Measurements from ENCODE around the gene TSBP1.
"Not testable (repeated sequence)": the region's sequence is repeated elsewhere in the genome, so short reads cannot be mapped to it uniquely, and the experiment has no call there.

TSBP1 gene

GRCh38 chr6:32288426-32288825 lies 83.3 kb downstream of the TSBP1 start:
- no peak for DNase-seq (ENCODE audit: low spot score)

- not testable (repeated sequence) for DNase-seq (ENCODE audit: low spot score)
Observed at GRCh38 chr6:32273801-32274577, 97.7 kb downstream of the TSBP1 start.

GRCh38 chr6:32271429-32271828 lies 100.3 kb downstream of the TSBP1 start:
- DNase-seq (ENCODE audit: low spot score), result no peak

- DNase-seq (ENCODE audit: low spot score), result not testable (repeated sequence)
Observed at GRCh38 chr6:32268459-32268858, 103.2 kb downstream of the TSBP1 start.

GRCh38 chr6:32267035-32267434 lies 104.7 kb downstream of the TSBP1 start:
- no peak for DNase-seq (ENCODE audit: low spot score)

GRCh38 chr6:32257262-32257661 lies 114.4 kb downstream of the TSBP1 start:
- DNase-seq (ENCODE audit: low spot score), result not testable (repeated sequence)

- DNase-seq (ENCODE audit: low spot score), result no peak
Observed at GRCh38 chr6:32255199-32256153, 116.2 kb downstream of the TSBP1 start.

GRCh38 chr6:32254761-32255198 lies 116.9 kb downstream of the TSBP1 start:
- no peak for DNase-seq (ENCODE audit: low spot score)

GRCh38 chr6:32252331-32253009 lies 119.2 kb downstream of the TSBP1 start:
- no peak for DNase-seq (ENCODE audit: low spot score)

GRCh38 chr6:32249262-32249661 lies 122.4 kb downstream of the TSBP1 start:
- DNase-seq (ENCODE audit: low spot score), result no peak

- DNase-seq (ENCODE audit: low spot score), result no peak
Observed at GRCh38 chr6:32247401-32247800, 124.3 kb downstream of the TSBP1 start.

GRCh38 chr6:32244946-32245398 lies 126.7 kb downstream of the TSBP1 start:
- DNase-seq (ENCODE audit: low spot score), result peak; percentile 55

- no peak for DNase-seq (ENCODE audit: low spot score)
Observed at GRCh38 chr6:32244270-32244669, 127.4 kb downstream of the TSBP1 start.

Data from RKO (cell line).